Parathyroid adenoma (tissue), 2 donors: Measurements from ENCODE around the gene FMR1NB.

Source experiments
- H2AFZ ChIP-seq: fragments of 300-600 bp; sonication (generic); one replicate; pipeline ENCODE4 v1.7.0; 2017; ENCODE audit warnings: antibody characterized with exemption, mild to moderate bottlenecking
- H3K27ac ChIP-seq: fragments of 300-600 bp; sonication (generic); one replicate; pipeline ENCODE4 v1.7.0; 2017
- H3K27me3 ChIP-seq: fragments of 300-600 bp; sonication (generic); one replicate; pipeline ENCODE4 v1.7.0; 2017; ENCODE audit warnings: low read length; ENCODE audit not compliant: control insufficient read depth, insufficient read depth
- H3K36me3 ChIP-seq: fragments of 300-600 bp; sonication (generic); one replicate; pipeline ENCODE4 v1.7.0; 2017; ENCODE audit warnings: low read length; ENCODE audit not compliant: control insufficient read depth, insufficient read depth
- H3K4me1 ChIP-seq: fragments of 300-600 bp; sonication (generic); one replicate; pipeline ENCODE4 v1.7.0; 2017; ENCODE audit warnings: control low read depth
- H3K4me2 ChIP-seq: fragments of 300-600 bp; sonication (generic); one replicate; pipeline ENCODE4 v1.7.0; 2017; ENCODE audit warnings: low read length
- H3K4me3 ChIP-seq: fragments of 300-600 bp; sonication (generic); one replicate; pipeline ENCODE4 v1.7.0; 2017; ENCODE audit warnings: low read depth, low read length
- H3K79me2 ChIP-seq: fragments of 300-600 bp; sonication (generic); one replicate; pipeline ENCODE4 v1.7.0; 2017; ENCODE audit warnings: control low read depth
- H3K9ac ChIP-seq: fragments of 300-600 bp; sonication (generic); one replicate; pipeline ENCODE4 v1.7.0; 2017; ENCODE audit warnings: mild to moderate bottlenecking
- H3K9me3 ChIP-seq: fragments of 300-600 bp; sonication (generic); one replicate; pipeline ENCODE4 v1.7.0; 2017; ENCODE audit warnings: low read length; ENCODE audit not compliant: control insufficient read depth
- CTCF ChIP-seq: fragments of 300-600 bp; sonication (generic); IDR thresholded peaks from one replicate; pipeline ENCODE4 v1.7.0; 2017; ENCODE audit warnings: antibody characterized with exemption, mild to moderate bottlenecking
- donor health status: primary hyperparathyroidism.

FMR1NB gene

GRCh38 chrX:148051973-148052372 lies 70.8 kb downstream of the FMR1NB start:
- no peak overlapping the region for H3K4me2 ChIP-seq
- no peaks in the 10 kb centered on the region for H3K27me3 ChIP-seq
- no peaks in the 10 kb centered on the region for H3K9me3 ChIP-seq
- H3K79me2 ChIP-seq = no peaks in the 10 kb centered on the region
- H3K36me3 ChIP-seq = no peaks in the 10 kb centered on the region
- H3K4me3 ChIP-seq = no peak overlapping the region
- no peak overlapping the region for H3K9ac ChIP-seq
- no peak for TF ChIP-seq CTCF
- H2AFZ ChIP-seq = no peak overlapping the region
- H3K4me1 ChIP-seq = no peaks in the 10 kb centered on the region
- H3K27ac ChIP-seq = no peak overlapping the region

GRCh38 chrX:148067285-148067684 lies 86.1 kb downstream of the FMR1NB start:
- no peaks in the 10 kb centered on the region for H3K36me3 ChIP-seq

GRCh38 chrX:148069759-148070503 lies 88.8 kb downstream of the FMR1NB start:
- Histone ChIP-seq H3K4me3 (no peak overlapping the region), H3K9me3 (no peaks in the 10 kb centered on the region), H3K27me3 (no peaks in the 10 kb centered on the region), H3K79me2 (no peaks in the 10 kb centered on the region), H3K4me2 (no peak overlapping the region), H2AFZ (no peak overlapping the region), H3K27ac (no peak overlapping the region), H3K9ac (no peak overlapping the region), H3K36me3 (no peaks in the 10 kb centered on the region), H3K4me1 (no peaks in the 10 kb centered on the region)
- TF ChIP-seq CTCF = no peak

More at GRCh38 chrX:148067285-148067684, 86.1 kb downstream of the FMR1NB start:
- H3K79me2 ChIP-seq = no peaks in the 10 kb centered on the region
- H3K9ac ChIP-seq = no peak overlapping the region
- H3K4me3 ChIP-seq = no peak overlapping the region
- no peak overlapping the region for H3K4me2 ChIP-seq
- TF ChIP-seq CTCF = no peak
- no peaks in the 10 kb centered on the region for H3K9me3 ChIP-seq
- no peaks in the 10 kb centered on the region for H3K27me3 ChIP-seq
- H3K4me1 ChIP-seq = no peaks in the 10 kb centered on the region
- H2AFZ ChIP-seq = no peak overlapping the region
- no peak overlapping the region for H3K27ac ChIP-seq

- Histone ChIP-seq H3K4me3 (no peak overlapping the region), H3K9me3 (no peaks in the 10 kb centered on the region), H3K4me2 (no peak overlapping the region), H3K27ac (no peak overlapping the region), H3K36me3 (no peaks in the 10 kb centered on the region), H3K9ac (no peak overlapping the region), H3K4me1 (no peaks in the 10 kb centered on the region), H3K79me2 (no peaks in the 10 kb centered on the region), H3K27me3 (no peaks in the 10 kb centered on the region), H2AFZ (no peak overlapping the region)
- no peak for TF ChIP-seq CTCF
These were observed 89.4 kb downstream of the FMR1NB start for GRCh38 chrX:148070504-148070877.
